Activated CD8-positive, alpha-beta memory T cell treated with anti-CD3 and anti-CD28 coated beads, Interleukin-2, amount 50 U/mL, for 1 hour (primary cell): ENCODE data around the gene PNN.
"Not testable (repeated sequence)": the region's sequence is repeated elsewhere in the genome, so short reads cannot be mapped to it uniquely, and the experiment has no call there.

Experiments used
- DNase-seq: peaks from one replicate; pipeline ENCODE4 v3.0.0-alpha.2; 2020; ENCODE audit errors: extremely low read depth

The PNN gene

GRCh38 chr14:39181026-39181692, 6.1 kb downstream of the PNN start:
- DNase-seq: no peak

DNA sequence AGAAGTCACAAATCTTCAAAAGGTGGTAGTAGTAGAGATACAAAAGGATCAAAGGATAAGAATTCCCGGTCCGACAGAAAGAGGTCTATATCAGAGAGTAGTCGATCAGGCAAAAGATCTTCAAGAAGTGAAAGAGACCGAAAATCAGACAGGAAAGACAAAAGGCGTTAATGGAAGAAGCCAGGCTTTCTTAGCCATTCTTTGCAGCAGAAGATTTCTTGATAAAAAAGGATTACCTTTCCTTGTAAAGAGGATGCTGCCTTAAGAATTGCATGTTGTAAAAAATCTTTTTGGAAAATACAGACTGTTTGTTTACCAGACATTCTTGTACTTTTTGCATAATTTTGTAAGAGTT, 6.6 kb downstream of the PNN start:
- no peak for DNase-seq

GRCh38 chr14:39182770-39183684, 8.0 kb downstream of the PNN start:
- DNase-seq: no peak

DNA sequence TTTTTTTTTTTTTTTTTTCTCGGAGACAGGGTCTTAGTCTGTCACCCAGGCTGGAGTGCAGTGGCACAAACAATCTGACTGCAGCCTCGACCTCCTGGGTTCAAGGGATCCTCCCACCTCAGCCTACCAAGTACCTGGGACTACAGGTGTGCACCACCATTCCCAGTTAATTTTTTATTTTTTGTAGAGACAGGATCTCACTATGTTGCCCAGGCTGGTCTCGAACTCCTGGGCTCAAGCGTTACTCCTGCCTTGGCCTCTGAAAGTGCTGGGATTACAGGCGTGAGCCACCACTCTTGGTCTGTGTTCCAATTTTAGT, 8.6 kb downstream of the PNN start:
- not testable (repeated sequence) for DNase-seq

- no peak for DNase-seq
Measured at GRCh38 chr14:39184628-39185255, 9.7 kb downstream of the PNN start.

GRCh38 chr14:39185256-39186049, 10.4 kb downstream of the PNN start:
- no peak for DNase-seq

- DNase-seq: no peak
Measured at GRCh38 chr14:39186941-39187525, 12.0 kb downstream of the PNN start.

DNA sequence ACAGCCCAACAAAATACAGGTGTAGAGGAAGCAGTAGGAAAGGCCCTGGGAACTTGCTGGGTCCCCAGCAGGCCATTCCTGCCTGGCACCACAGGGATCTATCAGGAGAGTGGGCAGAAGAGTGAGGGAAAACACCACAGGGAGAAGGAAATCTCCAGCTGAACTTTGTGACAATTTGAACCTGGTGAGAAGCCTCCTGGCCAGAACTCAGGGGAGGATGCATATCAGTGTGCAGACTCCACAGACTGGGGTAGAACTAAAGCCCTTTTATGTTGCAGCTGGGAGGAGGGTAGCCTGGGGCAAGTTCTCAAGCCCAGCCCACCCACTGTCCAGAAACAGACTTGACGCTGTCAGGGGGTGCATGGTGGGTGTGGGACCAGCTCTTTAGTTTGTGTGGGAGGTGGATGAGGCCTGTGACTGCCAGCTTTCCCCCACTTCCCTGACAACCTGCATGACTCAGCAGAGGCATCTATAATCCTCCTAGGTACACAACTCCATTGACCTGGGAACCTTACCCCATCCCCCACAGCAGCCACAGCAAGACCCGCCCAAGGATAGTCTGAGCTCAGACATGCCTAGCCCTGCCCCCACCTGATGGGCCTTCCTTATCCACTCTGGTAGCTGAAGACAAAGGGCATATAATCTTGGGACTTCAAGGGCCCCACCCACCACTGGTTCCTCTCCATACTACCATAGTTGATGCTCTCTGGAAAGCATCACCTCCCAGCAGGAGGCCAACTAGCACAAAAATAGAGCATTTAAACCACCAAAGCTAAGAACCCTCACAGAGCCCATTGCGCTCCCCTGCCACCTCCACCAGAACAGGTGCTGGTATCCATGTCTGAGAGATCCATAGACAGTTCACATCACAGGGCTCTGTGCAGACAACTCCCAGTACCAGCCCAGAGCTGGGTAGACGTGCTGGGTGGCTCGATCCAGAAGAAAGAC, 28.9 kb downstream of the PNN start:
- DNase-seq: no peak

GRCh38 chr14:39207430-39207829, 32.4 kb downstream of the PNN start:
- DNase-seq: not testable (repeated sequence)

DNA sequence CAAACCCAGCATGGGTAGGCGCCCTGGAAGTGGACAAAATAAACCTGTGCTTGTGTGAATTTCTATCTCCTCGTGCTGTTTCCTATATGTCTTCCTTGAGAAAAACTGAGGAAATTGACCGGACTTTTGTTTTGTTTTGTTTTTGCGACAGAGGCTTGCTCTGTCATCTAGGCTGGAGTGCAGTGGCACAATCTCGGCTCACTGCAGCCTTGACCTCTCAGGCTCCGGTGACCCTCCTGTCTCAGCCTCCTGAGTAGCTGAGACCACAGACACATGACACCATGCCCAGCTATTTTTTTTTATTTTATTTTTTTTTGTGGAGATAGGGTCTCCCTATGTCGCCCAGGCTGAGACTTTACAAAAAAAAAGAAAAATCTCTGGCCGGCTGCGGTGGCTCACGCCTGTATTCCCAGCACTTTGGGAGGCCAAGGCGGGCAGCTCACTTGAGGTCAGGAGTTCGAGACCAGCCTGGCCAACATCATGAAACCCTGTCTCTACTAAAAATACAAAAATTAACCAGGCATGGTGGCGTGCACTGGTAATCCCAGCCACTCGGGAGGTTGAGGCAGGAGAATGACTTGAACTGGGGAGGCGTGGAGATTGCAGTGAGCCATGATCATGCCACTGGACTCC, 36.2 kb downstream of the PNN start:
- no peak for DNase-seq

DNA sequence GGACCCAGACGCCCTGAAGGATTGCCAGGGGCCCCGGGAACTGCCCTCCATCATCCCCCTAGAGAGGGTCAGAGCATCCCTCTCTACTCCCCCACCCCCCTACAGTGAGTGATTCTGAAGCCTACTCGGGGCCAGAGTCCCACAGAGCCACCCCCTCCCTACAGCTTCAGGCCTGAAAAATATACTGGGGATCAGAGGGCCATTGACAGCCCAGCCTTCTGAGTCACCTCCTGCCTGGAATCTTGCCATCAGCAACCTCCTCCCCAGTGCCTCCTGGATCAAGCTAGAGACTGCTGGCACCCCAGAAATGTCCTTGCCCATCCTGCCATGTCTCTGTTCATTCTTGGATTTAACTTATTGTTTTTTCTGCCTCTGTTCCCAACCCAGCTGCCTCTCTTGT, 37.0 kb downstream of the PNN start:
- DNase-seq: no peak

GRCh38 chr14:39212693-39213092, 37.6 kb downstream of the PNN start:
- DNase-seq: no peak

DNA sequence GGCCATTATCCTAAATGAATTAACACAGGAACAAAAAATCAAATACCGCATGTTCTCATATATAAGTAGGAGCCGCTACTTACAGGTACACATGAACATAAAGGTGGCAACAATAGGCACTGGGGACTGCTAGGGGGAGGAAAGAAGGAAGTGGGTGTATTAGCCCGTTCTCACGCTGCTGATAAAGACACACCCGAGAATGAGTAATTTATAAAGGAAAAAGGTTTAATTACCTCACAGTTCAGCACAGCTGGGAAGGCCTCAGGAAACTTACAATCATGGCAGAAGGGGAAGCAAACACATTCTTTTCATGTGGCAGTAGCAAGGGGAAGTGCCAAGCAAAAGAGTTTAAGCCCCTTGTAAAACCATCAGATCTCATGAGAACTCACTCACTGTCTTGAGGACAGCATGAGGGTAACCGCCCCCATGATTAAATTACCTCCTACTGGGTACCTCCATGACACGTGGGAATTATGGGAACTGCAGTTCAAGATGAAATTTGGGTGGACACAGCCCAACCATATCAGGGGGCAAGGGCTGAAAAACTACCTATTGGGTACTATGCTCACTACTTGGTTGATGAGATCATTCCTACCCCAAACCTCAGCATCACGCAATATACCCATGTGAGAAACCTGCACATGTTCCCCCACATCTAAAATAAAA, 42.3 kb downstream of the PNN start:
- no peak for DNase-seq

GRCh38 chr14:39218171-39218769, 43.2 kb downstream of the PNN start:
- DNase-seq: no peak

DNA sequence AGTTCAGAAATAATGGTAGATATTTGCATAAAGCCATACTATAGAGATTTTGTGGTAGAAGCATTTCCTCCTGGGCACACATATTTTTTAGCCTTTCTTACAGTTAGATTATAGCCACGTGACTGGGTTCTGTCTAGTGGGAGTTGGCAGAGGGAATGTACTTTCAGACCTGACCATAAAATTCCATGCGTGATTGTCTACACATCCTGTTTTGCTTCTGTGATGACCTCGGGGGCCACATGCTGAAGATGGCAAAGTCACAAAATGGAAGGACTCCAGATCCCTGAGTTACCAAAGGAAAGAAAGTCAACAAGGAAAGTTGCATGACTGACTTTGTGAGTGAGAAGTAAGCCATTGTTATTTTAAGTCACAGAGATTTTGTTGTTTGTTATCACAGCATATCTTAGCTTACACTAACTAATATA, 44.0 kb downstream of the PNN start:
- DNase-seq: no peak

- not testable (repeated sequence) for DNase-seq
Measured at GRCh38 chr14:39220473-39220872, 45.4 kb downstream of the PNN start.

GRCh38 chr14:39228044-39228443, 53.0 kb downstream of the PNN start:
- no peak for DNase-seq

GRCh38 chr14:39228509-39229221, 53.6 kb downstream of the PNN start:
- no peak for DNase-seq

GRCh38 chr14:39229222-39229543, 54.1 kb downstream of the PNN start:
- DNase-seq: peak; percentile 21
